PC-9 (cell line): Measurements from ENCODE around the gene CDC20B.

Source experiments
- CTCF ChIP-seq: fragments of 200-600 bp; sonication (generic); conservative IDR thresholded peaks from 2 replicates; pipeline ENCODE4 v1.6.1; 2017; ENCODE audit warnings: mixed run types, antibody characterized with exemption, mild to moderate bottlenecking, moderate library complexity
- EZH2 ChIP-seq: fragments of 200-600 bp; sonication (generic); IDR thresholded peaks from 2 replicates; pipeline ENCODE4 v1.8.0; 2017; ENCODE audit warnings: antibody characterized with exemption, low read depth

- TF ChIP-seq CTCF (no peak), EZH2 (no peak)
Measured at GRCh38 chr5:55072666-55073065, 100.3 kb downstream of the CDC20B start.
